OCI-LY1 (cell line): ENCODE data around the gene DOCK2.

Experiments used
- H2AFZ ChIP-seq: fragments of 200-600 bp; sonication (generic), shearing (Covaris generic); 2 replicates; pipeline ENCODE4 v1.6.0; 2014; ENCODE audit warnings: antibody characterized with exemption, mild to moderate bottlenecking, low read length
- H3F3A ChIP-seq: fragments of 200-600 bp; sonication (generic), shearing (Covaris generic); 2 replicates; pipeline ENCODE4 v1.6.0; 2014; ENCODE audit warnings: mild to moderate bottlenecking, antibody characterized with exemption, low read length, moderate library complexity; ENCODE audit not compliant: insufficient read depth
- H3K27ac ChIP-seq: fragments of 200-600 bp; sonication (generic); 2 replicates; pipeline ENCODE4 v1.5.1; 2014; ENCODE audit warnings: low read length, mixed run types, mild to moderate bottlenecking, low read depth; ENCODE audit not compliant: poor library complexity, severe bottlenecking
- H3K27me3 ChIP-seq: fragments of 200-600 bp; sonication (generic); 2 replicates; pipeline ENCODE4 v1.6.0; 2014; ENCODE audit warnings: antibody characterized with exemption, mild to moderate bottlenecking, low read length, moderate library complexity; ENCODE audit not compliant: insufficient read depth
- H3K36me3 ChIP-seq: fragments of 200-600 bp; sonication (generic); 2 replicates; pipeline ENCODE4 v1.6.1; 2014; ENCODE audit warnings: mild to moderate bottlenecking, antibody characterized with exemption, low read length, moderate library complexity, mixed read lengths; ENCODE audit not compliant: insufficient read depth
- H3K4me1 ChIP-seq: fragments of 200-600 bp; sonication (generic); 2 replicates; pipeline ENCODE4 v1.5.1; 2014; ENCODE audit warnings: mild to moderate bottlenecking, low read length, moderate library complexity; ENCODE audit not compliant: insufficient read depth, severe bottlenecking
- H3K4me2 ChIP-seq: fragments of 200-600 bp; sonication (generic), shearing (Covaris generic); 2 replicates; pipeline ENCODE4 v1.6.1; 2014; ENCODE audit warnings: low read length
- H3K4me3 ChIP-seq: fragments of 200-600 bp; sonication (generic); 2 replicates; pipeline ENCODE4 v1.5.1; 2014; ENCODE audit warnings: low read length, low read depth, mild to moderate bottlenecking, mixed read lengths; ENCODE audit not compliant: poor library complexity, severe bottlenecking
- H3K79me2 ChIP-seq: fragments of 200-600 bp; shearing (Covaris generic); 2 replicates; pipeline ENCODE4 v1.6.1; 2016; ENCODE audit warnings: mixed run types, low read length, mixed read lengths; ENCODE audit not compliant: insufficient read depth
- H3K9ac ChIP-seq: fragments of 200-600 bp; sonication (generic), shearing (Covaris generic); 2 replicates; pipeline ENCODE4 v1.6.1; 2014; ENCODE audit warnings: mild to moderate bottlenecking, low read length, mixed read lengths
- H3K9me2 ChIP-seq: fragments of 200-600 bp; sonication (generic), shearing (Covaris generic); 2 replicates; pipeline ENCODE4 v1.6.1; 2014; ENCODE audit warnings: low read depth, mild to moderate bottlenecking, low read length, mixed read lengths
- H3K9me3 ChIP-seq: fragments of 200-600 bp; shearing (Covaris generic); 2 replicates; pipeline ENCODE4 v1.6.1; 2014; ENCODE audit warnings: low read length, mixed read lengths
- H4K20me1 ChIP-seq: fragments of 200-600 bp; sonication (generic), shearing (Covaris generic); 2 replicates; pipeline ENCODE4 v1.6.0; 2016; ENCODE audit warnings: mild to moderate bottlenecking, low read length; ENCODE audit not compliant: insufficient read depth
- EZH2 ChIP-seq: fragments of 200-600 bp; sonication (generic), shearing (Covaris generic); IDR thresholded peaks from 2 replicates; pipeline ENCODE4 v1.8.0; 2017; ENCODE audit warnings: borderline replicate concordance, mixed run types, mild to moderate bottlenecking, antibody characterized with exemption, low read length, moderate library complexity, mixed read lengths
- TF ChIP-seq, protein P1 (sequence below): fragments of 200-600 bp; sonication (generic), shearing (Covaris generic); IDR thresholded peaks from 2 replicates; pipeline ENCODE4 v1.5.1; 2017; ENCODE audit warnings: mild to moderate bottlenecking, antibody characterized with exemption, low read length, moderate library complexity, mixed read lengths

DOCK2 gene

DNA sequence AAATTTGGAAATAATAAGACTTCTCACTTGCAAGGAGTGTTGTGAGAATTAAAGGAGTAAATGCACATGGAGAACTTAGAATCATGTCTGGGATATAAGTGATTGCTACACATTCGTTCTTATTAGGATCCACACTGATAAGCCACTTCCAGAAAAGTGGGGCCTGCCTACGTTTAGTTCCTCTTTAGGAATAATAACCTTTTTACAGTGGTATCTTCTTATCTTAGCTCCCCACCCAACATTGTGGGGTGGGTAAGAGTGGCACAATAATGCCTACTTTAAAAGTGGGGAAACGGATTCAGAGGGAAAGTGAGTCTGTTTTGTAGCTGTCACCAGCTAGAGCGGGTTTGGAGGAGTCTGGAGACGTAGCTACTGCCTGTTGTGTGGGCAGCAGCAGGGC is 16.0 kb downstream of the DOCK2 start:
- Histone ChIP-seq H3K79me2 (peaks cover 54% of the 10 kb centered on the region), H3K4me3 (no peak overlapping the region), H2AFZ (no peak overlapping the region), H3K4me1 (peaks cover 14% of the 10 kb centered on the region), H3F3A (no peaks in the 10 kb centered on the region), H3K27ac (no peak overlapping the region), H3K9me3 (no peaks in the 10 kb centered on the region), H3K9me2 (no peaks in the 10 kb centered on the region), H4K20me1 (no peaks in the 10 kb centered on the region), H3K9ac (no peak overlapping the region), H3K36me3 (peaks cover 62% of the 10 kb centered on the region), H3K27me3 (no peaks in the 10 kb centered on the region), H3K4me2 (no peak overlapping the region)
- TF ChIP-seq, protein P1, sequence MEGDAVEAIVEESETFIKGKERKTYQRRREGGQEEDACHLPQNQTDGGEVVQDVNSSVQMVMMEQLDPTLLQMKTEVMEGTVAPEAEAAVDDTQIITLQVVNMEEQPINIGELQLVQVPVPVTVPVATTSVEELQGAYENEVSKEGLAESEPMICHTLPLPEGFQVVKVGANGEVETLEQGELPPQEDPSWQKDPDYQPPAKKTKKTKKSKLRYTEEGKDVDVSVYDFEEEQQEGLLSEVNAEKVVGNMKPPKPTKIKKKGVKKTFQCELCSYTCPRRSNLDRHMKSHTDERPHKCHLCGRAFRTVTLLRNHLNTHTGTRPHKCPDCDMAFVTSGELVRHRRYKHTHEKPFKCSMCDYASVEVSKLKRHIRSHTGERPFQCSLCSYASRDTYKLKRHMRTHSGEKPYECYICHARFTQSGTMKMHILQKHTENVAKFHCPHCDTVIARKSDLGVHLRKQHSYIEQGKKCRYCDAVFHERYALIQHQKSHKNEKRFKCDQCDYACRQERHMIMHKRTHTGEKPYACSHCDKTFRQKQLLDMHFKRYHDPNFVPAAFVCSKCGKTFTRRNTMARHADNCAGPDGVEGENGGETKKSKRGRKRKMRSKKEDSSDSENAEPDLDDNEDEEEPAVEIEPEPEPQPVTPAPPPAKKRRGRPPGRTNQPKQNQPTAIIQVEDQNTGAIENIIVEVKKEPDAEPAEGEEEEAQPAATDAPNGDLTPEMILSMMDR: no peak
- TF ChIP-seq EZH2: no peak

DNA sequence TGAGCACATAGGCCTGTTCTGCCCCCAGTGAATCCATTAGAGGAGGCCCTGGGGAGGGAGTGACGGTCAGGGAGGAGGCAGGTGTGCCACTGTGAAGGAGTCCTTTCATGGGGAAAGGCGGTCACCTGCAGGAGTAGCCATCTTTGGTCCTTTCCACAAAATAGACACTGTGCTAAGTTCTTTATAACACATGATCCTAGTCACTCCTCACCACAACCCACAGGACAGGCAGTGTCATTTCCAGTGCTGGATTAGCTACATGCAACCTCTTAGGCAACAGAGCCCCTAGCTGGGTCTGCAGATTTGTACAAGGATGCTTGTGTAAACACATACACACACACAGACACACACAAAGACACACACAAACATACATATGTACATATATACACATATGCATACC is 18.3 kb downstream of the DOCK2 start:
- Histone ChIP-seq H3K9ac (no peak overlapping the region), H3K9me3 (peaks cover 1% of the 10 kb centered on the region), H3F3A (no peaks in the 10 kb centered on the region), H3K9me2 (no peaks in the 10 kb centered on the region), H3K27me3 (no peaks in the 10 kb centered on the region), H3K4me3 (no peak overlapping the region), H2AFZ (no peak overlapping the region), H3K4me1 (peaks cover 7% of the 10 kb centered on the region), H3K36me3 (peaks cover 69% of the 10 kb centered on the region), H3K79me2 (peaks cover 44% of the 10 kb centered on the region), H3K4me2 (no peak overlapping the region), H3K27ac (no peak overlapping the region), H4K20me1 (no peaks in the 10 kb centered on the region)
- TF ChIP-seq EZH2: no peak
- TF ChIP-seq, protein P1: no peak

DNA sequence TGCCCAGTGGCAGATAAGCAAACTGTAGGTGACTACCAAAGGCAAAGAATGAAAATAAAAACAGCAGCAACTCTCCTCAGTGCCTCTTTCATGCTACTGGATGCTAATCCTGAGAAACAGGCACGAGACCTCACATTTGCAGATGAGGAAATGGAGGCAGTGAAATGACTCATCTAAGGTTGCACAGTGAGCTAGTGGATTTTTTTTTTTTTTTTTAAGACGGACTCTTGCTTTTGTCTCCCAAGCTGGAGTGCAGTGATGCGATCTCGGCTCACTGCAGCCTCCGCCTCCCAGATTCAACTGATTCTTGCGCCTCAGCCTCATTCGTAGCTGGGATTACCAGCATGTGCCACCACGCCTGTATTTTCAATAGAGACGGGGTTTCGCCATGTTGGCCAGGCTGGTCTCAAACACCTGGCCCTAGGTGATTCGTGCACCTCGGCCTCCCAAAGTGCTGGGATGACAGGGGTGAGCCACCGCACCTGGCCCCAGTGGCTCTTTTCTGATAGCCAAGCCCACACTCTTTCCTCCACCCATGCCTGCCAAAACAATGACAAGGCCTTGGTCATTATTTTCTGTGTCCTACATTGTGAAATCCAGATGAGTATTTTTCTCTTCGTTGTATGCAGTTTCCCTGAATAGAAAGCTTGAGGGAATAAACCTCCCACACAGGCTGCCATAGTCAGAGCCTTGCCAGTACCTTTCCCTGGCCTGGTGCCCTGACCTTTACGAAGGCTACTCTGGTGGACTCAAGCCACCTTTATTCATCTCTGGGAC is 19.2 kb downstream of the DOCK2 start:
- no peak overlapping the region for H3K4me3 ChIP-seq
- TF ChIP-seq EZH2: no peak
- TF ChIP-seq, protein P1: no peak
- H3K27me3 ChIP-seq: no peaks in the 10 kb centered on the region
- H3K9ac ChIP-seq: no peak overlapping the region
- no peak overlapping the region for H3K27ac ChIP-seq
- no peaks in the 10 kb centered on the region for H3K4me1 ChIP-seq
- H3K9me3 ChIP-seq: peaks cover 4% of the 10 kb centered on the region
- no peaks in the 10 kb centered on the region for H3K9me2 ChIP-seq
- no peak overlapping the region for H3K4me2 ChIP-seq
- peaks cover 75% of the 10 kb centered on the region for H3K36me3 ChIP-seq
- no peak overlapping the region for H2AFZ ChIP-seq
- no peaks in the 10 kb centered on the region for H4K20me1 ChIP-seq
- no peaks in the 10 kb centered on the region for H3F3A ChIP-seq
- H3K79me2 ChIP-seq: peaks cover 39% of the 10 kb centered on the region
